Esophagus squamous epithelium (tissue), 5 donors: ENCODE data around the gene CTTN. TPM values are rescaled to one million over a fixed set of nuclear protein-coding genes. Genes with fewer than 3 reads are reported as not detected.

Experiments
- DNase-seq: peaks from one replicate; lab custom pipeline; 2025; lab: John Stamatoyannopoulos, UW
- H3K27ac ChIP-seq, 4 donors: fragments of 200-600 bp; sonication (generic); one replicate each; pipeline ENCODE4 v1.5.1; 2016 to 2019; ENCODE audit warnings: mild to moderate bottlenecking in 1 of 4
- H3K27me3 ChIP-seq, 4 donors: fragments of 200-600 bp; sonication (generic); 1 replicate in 3 of 4; 2 replicates in 1 of 4; pipeline versions ENCODE4 v1.5.1 to v1.6.0; 2017 to 2021; ENCODE audit warnings: antibody characterized with exemption in 1 of 4
- H3K36me3 ChIP-seq, 3 donors: fragments of 200-600 bp; sonication (generic); one replicate each; pipeline ENCODE4 v1.5.1; 2016 to 2019
- H3K4me1 ChIP-seq, 3 donors: fragments of 200-600 bp; sonication (generic); one replicate each; pipeline ENCODE4 v1.5.1; 2017 to 2019
- H3K4me3 ChIP-seq, 4 donors: fragments of 200-600 bp; sonication (generic); 1 replicate in 3 of 4; 2 replicates in 1 of 4; pipeline ENCODE4 v1.5.1; 2016 to 2019; ENCODE audit warnings: mild to moderate bottlenecking in 2 of 4, moderate library complexity in 1 of 4
- H3K9me3 ChIP-seq, 3 donors: fragments of 200-600 bp; sonication (generic); one replicate each; pipeline ENCODE4 v1.5.1; 2016 to 2019
- POLR2A ChIP-seq, 4 donors: fragments of 450-650 bp; IDR thresholded peaks; one replicate each; pipeline ENCODE4 v1.6.1; 2017; ENCODE audit warnings: antibody characterized with exemption in 4 of 4, mild to moderate bottlenecking in 4 of 4, moderate library complexity in 3 of 4
- WGBS, 2 donors: methylation state at CpG; one replicate each; pipeline ENCODE4 v1.1.5; 2018; 5-methylcytosine and 5-hydroxymethylcytosine counted together
- intact Hi-C: fragments of 100-400 bp; cut with DNase I; formaldehyde crosslinking; loops from one replicate; pipeline ENCODE4 v1.15.0; 2022
- total RNA-seq, 4 donors: library from RNA; depleted of rRNA; stranded (reverse); fragments of >200 nt; gene quantifications; one replicate each; pipeline ENCODE4 v1.1.0, GENCODE V29; 2016
- TF ChIP-seq, protein P1 (sequence below), 6 experiments: fragments of 450-650 bp in 4 of 6; fragments of 200-600 bp in 2 of 6; sonication (generic) in 2 of 6; IDR thresholded peaks; one replicate each; pipeline ENCODE4 v1.5.1; 2016 to 2019; ENCODE audit warnings: antibody characterized with exemption in 6 of 6, mild to moderate bottlenecking in 4 of 6, moderate library complexity in 4 of 6
- donor health status: DM: yes; HTN: yes; CAD: no.

CTTN gene
- total RNA-seq, 4 donors from 2014 or later, result 244 to 444 (median 320) TPM

DNA sequence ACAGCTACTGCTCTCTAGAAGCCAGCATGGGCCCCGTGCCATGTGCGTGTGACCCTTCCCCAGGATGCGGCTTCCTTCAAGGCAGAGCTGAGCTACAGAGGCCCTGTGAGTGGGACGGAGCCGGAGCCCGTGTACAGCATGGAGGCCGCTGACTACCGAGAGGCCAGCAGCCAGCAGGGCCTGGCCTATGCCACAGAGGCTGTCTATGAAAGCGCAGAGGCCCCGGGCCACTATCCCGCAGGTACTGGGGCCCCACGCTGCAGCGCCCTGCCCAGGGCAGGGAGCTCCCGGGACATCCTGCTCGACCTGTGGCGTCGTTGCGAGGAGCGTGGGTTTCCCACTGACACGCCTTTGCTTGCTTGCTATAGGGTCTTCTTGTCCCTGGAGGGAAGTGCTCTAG is 34.7 kb downstream of the CTTN start:
- Histone ChIP-seq H3K36me3 (peaks cover 33 to 100% (median 53%) of the 10 kb centered on the region in 3 donors), H3K9me3 (no peaks in the 10 kb centered on the region), H3K27me3 (no peaks in the 10 kb centered on the region), H3K27ac (no peak overlapping the region), H3K4me3 (no peak overlapping the region), H3K4me1 (no peaks in the 10 kb centered on the region)
- 79 to 94% methylated on average over 6 to 13 of the region's 20 CpGs for WGBS, 2 donors
- TF ChIP-seq, protein P1, sequence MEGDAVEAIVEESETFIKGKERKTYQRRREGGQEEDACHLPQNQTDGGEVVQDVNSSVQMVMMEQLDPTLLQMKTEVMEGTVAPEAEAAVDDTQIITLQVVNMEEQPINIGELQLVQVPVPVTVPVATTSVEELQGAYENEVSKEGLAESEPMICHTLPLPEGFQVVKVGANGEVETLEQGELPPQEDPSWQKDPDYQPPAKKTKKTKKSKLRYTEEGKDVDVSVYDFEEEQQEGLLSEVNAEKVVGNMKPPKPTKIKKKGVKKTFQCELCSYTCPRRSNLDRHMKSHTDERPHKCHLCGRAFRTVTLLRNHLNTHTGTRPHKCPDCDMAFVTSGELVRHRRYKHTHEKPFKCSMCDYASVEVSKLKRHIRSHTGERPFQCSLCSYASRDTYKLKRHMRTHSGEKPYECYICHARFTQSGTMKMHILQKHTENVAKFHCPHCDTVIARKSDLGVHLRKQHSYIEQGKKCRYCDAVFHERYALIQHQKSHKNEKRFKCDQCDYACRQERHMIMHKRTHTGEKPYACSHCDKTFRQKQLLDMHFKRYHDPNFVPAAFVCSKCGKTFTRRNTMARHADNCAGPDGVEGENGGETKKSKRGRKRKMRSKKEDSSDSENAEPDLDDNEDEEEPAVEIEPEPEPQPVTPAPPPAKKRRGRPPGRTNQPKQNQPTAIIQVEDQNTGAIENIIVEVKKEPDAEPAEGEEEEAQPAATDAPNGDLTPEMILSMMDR (IDR thresholded peaks at IDR 0.05), result no peak
- TF ChIP-seq POLR2A (IDR thresholded peaks at IDR 0.05), result no peak
- DNase-seq, result no peak
- intact Hi-C loops, result no loop called here

DNA sequence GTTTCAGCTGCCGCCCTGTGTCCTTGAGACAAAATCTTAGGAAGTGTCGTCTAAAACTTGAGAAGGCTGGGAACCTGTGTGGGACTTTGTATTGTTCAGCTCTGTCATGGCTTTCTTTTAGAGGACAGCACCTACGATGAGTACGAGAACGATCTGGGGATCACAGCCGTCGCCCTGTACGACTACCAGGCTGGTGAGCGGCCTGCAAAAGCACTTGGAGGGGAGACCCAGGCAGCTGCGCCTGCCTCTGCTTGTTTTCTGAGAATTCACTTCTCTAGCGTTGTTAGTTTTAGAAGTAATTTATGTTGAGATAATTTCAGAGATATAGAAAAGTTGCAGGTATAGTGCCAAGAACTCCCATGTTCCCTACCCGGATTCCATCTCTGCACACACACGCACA is 35.2 kb downstream of the CTTN start:
- Histone ChIP-seq H3K27ac (no peak overlapping the region), H3K4me1 (no peaks in the 10 kb centered on the region), H3K36me3 (peaks cover 33 to 100% (median 53%) of the 10 kb centered on the region in 3 donors), H3K27me3 (no peaks in the 10 kb centered on the region), H3K9me3 (no peaks in the 10 kb centered on the region), H3K4me3 (no peak overlapping the region)
- no peak for TF ChIP-seq POLR2A (IDR thresholded peaks at IDR 0.05)
- TF ChIP-seq, protein P1 (IDR thresholded peaks at IDR 0.05), result no peak
- DNase-seq, result no peak
- 85 to 90% methylated on average over 12 of the region's 13 CpGs for WGBS, 2 donors
- intact Hi-C loops, result no loop called here

DNA sequence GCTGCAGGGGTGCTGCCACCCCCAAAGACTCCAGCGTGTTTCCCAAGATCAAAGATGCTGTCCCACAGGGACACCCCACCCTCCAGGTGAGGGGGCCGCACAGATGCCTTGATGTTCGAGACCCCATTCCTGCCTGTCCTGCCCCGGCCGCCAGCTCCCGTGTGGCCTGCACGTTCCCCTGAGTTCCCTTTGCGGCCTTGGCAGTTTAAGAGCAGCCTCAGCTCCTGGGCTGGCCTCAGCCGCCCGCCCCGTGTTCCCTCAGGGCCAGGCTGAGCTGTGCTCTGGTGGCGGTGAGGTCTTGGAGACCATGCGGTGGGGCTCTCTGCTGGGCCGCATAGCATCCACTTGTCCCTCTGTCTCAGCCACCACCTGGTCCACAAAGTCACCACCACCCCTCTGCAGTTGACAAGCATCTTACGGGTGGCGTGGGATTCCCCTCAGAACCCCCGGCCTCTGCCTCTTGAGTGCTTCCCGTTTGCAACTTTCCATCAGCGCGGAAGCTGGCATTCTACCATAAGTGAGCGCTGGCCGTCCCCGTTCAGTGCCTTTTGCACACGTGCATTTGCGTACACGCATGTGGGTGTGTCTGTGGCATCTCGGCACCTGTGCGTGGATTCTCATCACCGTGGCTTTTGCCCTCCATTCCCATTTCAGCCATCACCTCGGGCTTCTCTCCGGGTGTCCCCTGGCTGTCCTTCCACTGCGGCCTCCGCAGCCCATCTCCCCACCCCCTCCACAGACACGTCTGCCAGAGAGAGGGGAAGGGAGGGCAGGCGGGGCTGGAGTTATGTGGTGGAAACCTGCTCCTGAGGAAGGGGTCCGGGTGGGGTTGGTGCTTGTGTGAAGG is 35.9 kb downstream of the CTTN start:
- TF ChIP-seq, protein P1 (IDR thresholded peaks at IDR 0.05), result no peak
- no peaks in the 10 kb centered on the region for H3K4me1 ChIP-seq
- intact Hi-C loops, result no loop called here
- H3K27ac ChIP-seq, result no peak overlapping the region
- 85 to 89% methylated on average over 24 of the region's 36 CpGs for WGBS, 2 donors
- H3K27me3 ChIP-seq, result no peaks in the 10 kb centered on the region
- DNase-seq, result no peak
- no peak overlapping the region for H3K4me3 ChIP-seq
- H3K36me3 ChIP-seq, result peaks cover 33 to 100% (median 49%) of the 10 kb centered on the region in 3 donors
- H3K9me3 ChIP-seq, result no peaks in the 10 kb centered on the region

DNA sequence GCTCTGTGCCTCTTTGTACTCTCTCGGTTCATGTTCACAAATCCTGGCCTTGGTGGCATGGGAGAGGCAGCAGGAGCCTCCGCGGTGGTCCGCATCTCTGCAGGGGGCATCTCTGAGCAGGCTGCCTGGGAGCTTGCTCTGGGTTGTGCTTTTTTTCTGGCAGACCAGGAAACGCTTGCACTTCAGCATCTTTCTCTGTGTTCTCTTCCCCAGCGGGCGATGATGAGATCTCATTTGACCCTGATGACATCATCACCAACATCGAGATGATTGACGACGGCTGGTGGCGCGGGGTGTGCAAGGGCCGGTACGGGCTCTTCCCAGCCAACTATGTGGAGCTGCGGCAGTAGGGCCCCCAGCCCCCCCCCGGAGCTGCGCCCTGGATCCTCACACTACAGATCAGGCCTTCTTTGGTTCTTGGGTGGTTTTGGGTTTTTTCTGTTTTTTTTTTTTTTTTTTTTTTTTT is 36.5 kb downstream of the CTTN start:
- intact Hi-C loops, result no loop called here
- DNase-seq, result no peak
- Histone ChIP-seq H3K4me3 (no peak overlapping the region), H3K4me1 (no peaks in the 10 kb centered on the region), H3K27me3 (no peaks in the 10 kb centered on the region), H3K9me3 (no peaks in the 10 kb centered on the region), H3K36me3 (peaks cover 33 to 98% (median 43%) of the 10 kb centered on the region in 3 donors), H3K27ac (no peak overlapping the region)
- 83 to 87% methylated on average over 11 to 16 of the region's 17 CpGs for WGBS, 2 donors
- TF ChIP-seq, protein P1 (IDR thresholded peaks at IDR 0.05), result no peak
- TF ChIP-seq POLR2A (IDR thresholded peaks at IDR 0.05), result no peak

DNA sequence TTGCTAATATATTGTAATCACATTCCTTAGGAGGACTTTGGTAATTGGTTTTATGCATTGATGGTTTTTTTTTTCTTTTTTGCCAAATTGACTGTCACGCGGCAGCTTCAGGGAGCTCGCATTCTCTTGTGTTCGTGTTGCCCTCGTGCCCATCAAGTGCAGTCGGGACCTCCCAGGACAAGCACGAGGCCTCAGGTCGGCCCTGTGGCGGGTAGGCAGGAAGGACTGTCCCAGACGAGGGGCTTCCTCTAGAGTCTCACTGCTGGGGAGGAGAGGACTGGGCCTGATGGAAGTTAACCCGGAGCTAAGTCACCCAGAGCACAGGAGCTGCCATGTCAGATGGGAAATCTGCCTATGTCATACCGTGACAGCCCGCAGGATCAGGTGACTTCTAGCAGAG is 37.0 kb downstream of the CTTN start:
- intact Hi-C loops, result no loop called here
- no peak overlapping the region for H3K4me3 ChIP-seq
- no peak for TF ChIP-seq POLR2A (IDR thresholded peaks at IDR 0.05)
- TF ChIP-seq, protein P1 (IDR thresholded peaks at IDR 0.05), result no peak
- peaks cover 33 to 98% (median 43%) of the 10 kb centered on the region in 3 donors for H3K36me3 ChIP-seq
- H3K27ac ChIP-seq, result no peak overlapping the region
- DNase-seq, result no peak
- H3K4me1 ChIP-seq, result no peaks in the 10 kb centered on the region
- 80 to 85% methylated on average over 1 to 13 of the region's 13 CpGs for WGBS, 2 donors
- no peaks in the 10 kb centered on the region for H3K27me3 ChIP-seq
- H3K9me3 ChIP-seq, result no peaks in the 10 kb centered on the region
